Measurements from ENCODE around the gene LSM12. TPM values are rescaled to one million over a fixed set of nuclear protein-coding genes. Genes with fewer than 3 reads are reported as not detected.
"Not testable (repeated sequence)": the region's sequence is repeated elsewhere in the genome, so short reads cannot be mapped to it uniquely, and the experiment has no call there.

The LSM12 gene
- total RNA-seq, 2 experiments from 2014 or later = 68.3 to 76.8 TPM

DNA sequence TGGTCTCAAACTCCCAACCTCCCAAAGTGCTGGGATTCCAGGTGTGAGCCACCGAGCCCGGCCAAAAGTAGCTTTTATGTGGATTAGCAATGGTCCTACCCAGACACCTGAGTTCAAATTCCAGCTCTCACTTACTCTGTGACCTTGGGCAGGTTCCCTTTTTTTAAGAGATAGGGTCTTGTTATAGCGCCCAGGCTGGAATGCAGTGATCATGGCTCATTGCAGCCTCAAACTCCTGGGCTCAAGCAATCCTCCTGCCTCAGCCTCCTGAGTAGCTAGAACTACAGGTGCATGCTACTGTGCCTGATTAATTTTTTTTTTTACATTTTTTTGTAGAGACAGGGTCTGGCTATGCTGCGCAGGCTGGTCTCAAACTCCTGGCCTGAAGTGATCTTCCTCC, 40.3 kb upstream of the LSM12 start:
- no peak for ATAC-seq
- DNase-seq = no peak
- Mint-ChIP-seq H3K4me3 (no peak overlapping the region), H3K9me3 (ENCODE audit: low read depth) (no peaks in the 10 kb centered on the region), H3K27ac (no peak overlapping the region), H3K36me3 (no peaks in the 10 kb centered on the region), H3K27me3 (no peaks in the 10 kb centered on the region), H3K4me1 (peaks cover 15% of the 10 kb centered on the region)
- CTCF ChIA-PET = interaction anchor here (1.0 to 2.3 kb wide), 3 partner anchors 9 to 23 kb away, joined by 3 to 17 read pairs (median 3); partner anchors contain the start of gene HDAC5

DNA sequence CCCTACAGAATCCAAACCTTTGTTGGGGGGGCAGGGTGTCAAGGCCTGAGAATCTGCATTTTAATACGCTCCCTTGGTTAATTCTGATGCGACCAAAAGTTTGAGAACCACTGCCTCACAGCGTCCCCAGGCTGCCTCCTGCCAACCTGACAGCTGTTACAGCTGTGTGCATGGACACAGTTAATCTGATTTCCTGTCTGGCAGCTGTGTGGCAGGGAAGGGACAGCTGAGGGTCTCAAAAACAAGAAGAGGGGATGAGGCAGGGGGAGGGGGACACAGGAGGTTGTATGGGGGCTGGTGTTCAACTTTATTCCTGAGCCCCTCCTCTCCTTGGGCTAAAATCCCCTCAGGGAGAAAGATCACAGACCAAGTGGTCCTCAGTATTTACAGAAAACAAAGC, 39.5 kb upstream of the LSM12 start:
- Mint-ChIP-seq H3K27ac (no peak overlapping the region), H3K4me1 (peaks cover 6% of the 10 kb centered on the region), H3K4me3 (no peak overlapping the region), H3K9me3 (ENCODE audit: low read depth) (no peaks in the 10 kb centered on the region), H3K27me3 (no peaks in the 10 kb centered on the region), H3K36me3 (no peaks in the 10 kb centered on the region)
- DNase-seq = no peak
- CTCF ChIA-PET = interaction anchor here (2.3 kb wide), 1 partner anchor 10 kb away, joined by 17 read pairs; no protein-coding TSS in a partner anchor
- no peak for ATAC-seq

DNA sequence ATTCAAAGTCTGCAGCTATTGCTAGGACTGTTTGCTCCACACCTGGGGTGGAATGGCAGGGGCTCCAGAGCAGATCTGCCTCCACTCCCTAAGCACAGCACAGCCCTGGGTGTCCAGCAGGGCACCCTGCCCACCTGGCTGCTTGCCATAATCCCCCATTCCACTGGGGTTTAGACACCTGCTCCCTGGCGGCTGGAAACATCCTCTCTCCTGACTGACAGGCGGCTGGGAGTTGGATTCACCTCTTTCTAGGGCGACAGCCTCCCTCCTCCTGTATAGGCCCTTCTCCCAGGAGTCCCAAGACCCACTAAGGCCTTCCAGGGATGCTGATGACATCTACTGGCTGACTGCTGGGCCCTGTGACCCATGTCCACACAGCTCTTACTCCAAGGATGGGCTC, 39.0 kb upstream of the LSM12 start:
- no peaks in the 10 kb centered on the region for H3K36me3 Mint-ChIP-seq
- no peak overlapping the region for H3K4me3 Mint-ChIP-seq
- H3K27ac Mint-ChIP-seq = no peak overlapping the region
- peaks cover 3% of the 10 kb centered on the region for H3K4me1 Mint-ChIP-seq
- CTCF ChIA-PET = interaction anchor here (2.3 kb wide), 1 partner anchor 10 kb away, joined by 17 read pairs; no protein-coding TSS in a partner anchor
- H3K27me3 Mint-ChIP-seq = no peaks in the 10 kb centered on the region
- H3K9me3 Mint-ChIP-seq (ENCODE audit: low read depth) = no peaks in the 10 kb centered on the region
- ATAC-seq = no peak
- DNase-seq = no peak

DNA sequence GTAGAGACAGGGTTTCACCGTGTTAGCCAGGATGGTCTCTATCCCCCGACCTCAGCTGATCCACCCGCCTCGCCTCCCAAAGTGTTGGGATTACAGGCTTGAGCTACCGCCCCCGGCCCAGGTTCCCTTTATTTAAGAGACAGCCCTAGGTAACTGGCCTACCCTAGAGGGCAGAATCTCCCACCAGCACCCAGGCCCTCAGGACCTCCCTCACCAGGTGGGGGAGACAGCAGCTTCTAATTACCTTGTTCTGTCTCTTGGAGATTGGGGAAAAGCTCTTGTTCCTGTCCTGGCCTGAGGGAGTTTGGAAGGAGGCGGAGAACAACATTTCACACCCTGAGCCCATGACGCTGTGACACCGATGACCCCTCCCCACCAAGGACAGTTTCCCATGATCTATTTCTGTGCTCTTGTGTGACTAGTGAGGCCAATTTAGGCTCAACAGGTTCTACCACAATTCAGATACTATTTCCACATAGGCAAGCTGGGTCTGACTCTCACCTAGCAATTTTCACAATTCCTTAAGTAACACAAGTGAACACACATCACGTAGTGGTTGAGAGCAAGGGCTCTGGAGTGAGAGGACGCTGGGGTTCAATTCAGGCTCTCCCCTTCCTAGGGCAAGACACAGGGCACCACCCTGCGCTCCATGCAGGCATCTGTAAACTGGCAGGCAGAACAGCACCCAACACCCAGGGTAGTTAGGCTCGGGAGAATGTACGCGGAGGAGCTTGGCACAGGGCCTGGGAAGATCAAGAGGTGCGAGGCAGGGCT, 36.6 kb upstream of the LSM12 start:
- CTCF ChIA-PET = interaction anchor here (1.1 to 1.8 kb wide), 2 partner anchors 159 to 225 kb away, joined by 3 to 4 read pairs; no protein-coding TSS in a partner anchor
- peaks cover 2% of the 10 kb centered on the region for H3K4me1 Mint-ChIP-seq
- no peak for ATAC-seq
- no peak for DNase-seq
- no peak overlapping the region for H3K4me3 Mint-ChIP-seq
- no peak overlapping the region for H3K27ac Mint-ChIP-seq
- no peaks in the 10 kb centered on the region for H3K27me3 Mint-ChIP-seq
- H3K9me3 Mint-ChIP-seq (ENCODE audit: low read depth) = no peaks in the 10 kb centered on the region
- H3K36me3 Mint-ChIP-seq = no peaks in the 10 kb centered on the region

DNA sequence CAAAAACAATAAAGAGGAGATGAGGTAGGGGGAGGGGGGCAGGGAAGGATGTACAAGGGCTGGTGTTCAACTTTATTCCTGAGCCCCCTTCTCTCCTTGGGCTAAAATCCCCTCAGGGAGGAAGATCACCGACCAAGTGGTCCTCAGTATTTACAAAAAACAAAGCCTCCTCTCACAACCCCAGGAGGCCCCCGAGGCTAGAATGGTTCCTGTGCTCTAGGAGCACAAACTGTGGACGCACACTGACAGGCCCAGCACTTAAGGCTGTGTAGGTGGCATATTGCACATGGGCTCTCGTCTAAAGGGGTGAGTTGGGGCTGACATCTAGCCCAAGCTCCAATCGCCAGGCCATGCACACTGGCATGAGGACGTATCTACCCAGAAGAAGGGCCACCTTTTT, 35.4 kb upstream of the LSM12 start:
- H3K27ac Mint-ChIP-seq; ATAC-seq; DNase-seq; H3K4me3 Mint-ChIP-seq; H3K36me3 Mint-ChIP-seq; H3K9me3 Mint-ChIP-seq (ENCODE audit: low read depth); H3K27me3 Mint-ChIP-seq: not testable (repeated sequence)
- H3K4me1 Mint-ChIP-seq = peaks cover 11% of the 10 kb centered on the region
- CTCF ChIA-PET = interaction anchor here (1.8 to 2.7 kb wide), 2 partner anchors 14 to 158 kb away, joined by 4 to 9 read pairs; no protein-coding TSS in a partner anchor

DNA sequence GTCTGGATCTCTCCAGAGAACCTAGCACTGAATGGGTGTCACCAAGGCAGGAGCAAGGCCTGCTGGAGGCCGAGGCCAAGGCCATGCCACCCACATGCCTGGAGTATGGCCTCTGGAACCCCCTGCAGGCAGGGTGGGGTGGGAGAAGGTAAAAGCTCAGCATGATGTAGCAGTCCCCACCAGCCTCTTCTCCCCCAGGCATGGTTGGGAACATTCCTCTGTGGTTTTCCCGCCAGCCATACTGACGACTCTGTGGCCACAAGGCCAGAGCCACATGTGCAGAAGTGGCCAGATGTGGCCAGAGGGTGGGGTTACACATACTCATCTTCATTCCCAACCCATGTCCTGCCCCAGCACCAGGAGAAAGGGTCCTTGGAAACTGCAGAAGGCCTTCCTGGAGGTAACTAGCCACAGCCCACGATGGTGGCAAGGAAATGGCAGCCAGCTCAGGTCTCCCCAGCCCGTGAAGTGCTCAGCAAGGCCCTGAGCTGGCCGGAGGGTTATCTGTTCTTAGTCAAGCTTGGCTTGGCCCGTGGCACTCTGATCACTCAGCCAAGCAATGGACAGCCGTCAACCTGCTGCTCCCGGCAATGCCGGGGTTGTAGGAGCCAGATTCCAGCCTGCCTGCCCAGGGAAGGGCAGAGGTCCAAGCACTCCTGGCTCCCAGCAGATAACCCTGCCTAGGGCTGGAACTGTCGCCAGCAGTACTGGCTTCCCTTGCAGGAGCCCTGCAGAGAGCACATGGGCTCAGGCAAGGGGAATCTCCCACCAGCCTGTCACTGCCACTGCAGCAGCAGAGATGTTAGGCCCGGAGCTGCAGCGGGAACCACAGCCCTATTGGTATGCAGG, 30.9 kb upstream of the LSM12 start:
- CTCF ChIA-PET = no interaction called here
- Mint-ChIP-seq H3K27me3 (no peaks in the 10 kb centered on the region), H3K36me3 (no peaks in the 10 kb centered on the region), H3K4me1 (peaks cover 19% of the 10 kb centered on the region), H3K27ac (no peak overlapping the region), H3K9me3 (ENCODE audit: low read depth) (no peaks in the 10 kb centered on the region), H3K4me3 (no peak overlapping the region)
- ATAC-seq = no peak
- no peak for DNase-seq

DNA sequence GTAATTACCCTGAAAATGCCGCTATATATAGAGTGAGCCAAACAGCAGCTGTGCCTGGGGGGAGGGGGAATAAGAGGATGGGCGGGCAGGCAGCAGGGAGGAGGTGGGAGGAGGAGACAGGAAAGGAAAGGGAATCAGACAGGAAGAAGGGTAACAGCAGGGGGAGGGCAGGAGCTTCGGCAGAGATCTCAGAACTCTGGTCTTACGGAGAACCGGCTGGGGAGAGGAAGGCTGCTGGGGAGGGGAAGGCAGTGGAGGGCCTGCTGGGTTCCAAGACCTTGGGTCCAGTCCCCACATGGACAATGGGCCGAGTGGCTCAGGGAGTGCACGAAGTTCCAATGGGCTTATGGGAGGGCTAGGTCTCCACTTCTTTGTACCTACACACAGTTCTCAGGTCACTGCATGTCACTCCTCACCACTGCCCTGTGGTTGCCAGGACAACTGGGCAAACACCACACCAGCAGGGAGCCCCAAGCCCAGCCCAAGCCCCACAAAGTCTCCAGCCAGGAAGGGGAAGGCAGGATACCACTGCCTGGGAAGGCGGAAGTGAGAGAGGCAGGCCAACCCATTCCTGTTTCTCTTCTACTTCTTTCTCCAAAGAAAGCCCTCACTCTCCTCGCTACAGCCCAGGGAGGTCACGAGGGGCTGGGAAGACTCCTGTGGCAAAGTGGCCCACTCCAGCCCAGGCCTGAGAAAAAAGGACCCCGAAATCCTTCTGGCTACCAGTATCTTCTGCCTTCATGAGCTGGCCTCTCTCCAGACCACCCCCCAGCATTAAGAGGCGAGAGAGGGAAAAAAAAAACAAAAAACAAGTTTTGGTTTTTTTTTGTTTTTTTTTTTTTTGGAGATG, 29.4 kb upstream of the LSM12 start:
- Mint-ChIP-seq H3K4me1 (peaks cover 19% of the 10 kb centered on the region), H3K27me3 (no peaks in the 10 kb centered on the region), H3K27ac (no peak overlapping the region), H3K4me3 (no peak overlapping the region), H3K9me3 (ENCODE audit: low read depth) (no peaks in the 10 kb centered on the region), H3K36me3 (no peaks in the 10 kb centered on the region)
- no peak for DNase-seq
- CTCF ChIA-PET = interaction anchor here (1.5 kb wide), 1 partner anchor 28 kb away, joined by 5 read pairs; the partner anchor contains the start of gene HDAC5
- ATAC-seq = no peak

DNA sequence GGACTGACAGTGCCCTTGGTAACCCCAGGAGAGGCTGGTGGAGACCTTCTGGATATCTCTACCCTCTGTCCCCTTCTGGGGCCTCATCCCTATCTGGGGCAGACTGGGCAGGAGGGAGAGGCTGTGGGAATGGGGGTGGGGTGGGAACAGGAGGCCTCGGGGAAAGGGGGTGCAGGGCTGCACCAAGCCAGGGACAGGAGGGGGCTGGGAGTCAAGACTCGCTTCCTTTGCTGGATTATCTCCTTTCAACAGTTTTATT, 28.8 kb upstream of the LSM12 start:
- no peak for DNase-seq
- H3K4me3 Mint-ChIP-seq = no peak overlapping the region
- H3K4me1 Mint-ChIP-seq = peaks cover 19% of the 10 kb centered on the region
- no peak overlapping the region for H3K27ac Mint-ChIP-seq
- no peaks in the 10 kb centered on the region for H3K36me3 Mint-ChIP-seq
- no peaks in the 10 kb centered on the region for H3K9me3 Mint-ChIP-seq (ENCODE audit: low read depth)
- no peak for ATAC-seq
- CTCF ChIA-PET = interaction anchor here (1.5 kb wide), 1 partner anchor 28 kb away, joined by 5 read pairs; the partner anchor contains the start of gene HDAC5
- no peaks in the 10 kb centered on the region for H3K27me3 Mint-ChIP-seq

DNA sequence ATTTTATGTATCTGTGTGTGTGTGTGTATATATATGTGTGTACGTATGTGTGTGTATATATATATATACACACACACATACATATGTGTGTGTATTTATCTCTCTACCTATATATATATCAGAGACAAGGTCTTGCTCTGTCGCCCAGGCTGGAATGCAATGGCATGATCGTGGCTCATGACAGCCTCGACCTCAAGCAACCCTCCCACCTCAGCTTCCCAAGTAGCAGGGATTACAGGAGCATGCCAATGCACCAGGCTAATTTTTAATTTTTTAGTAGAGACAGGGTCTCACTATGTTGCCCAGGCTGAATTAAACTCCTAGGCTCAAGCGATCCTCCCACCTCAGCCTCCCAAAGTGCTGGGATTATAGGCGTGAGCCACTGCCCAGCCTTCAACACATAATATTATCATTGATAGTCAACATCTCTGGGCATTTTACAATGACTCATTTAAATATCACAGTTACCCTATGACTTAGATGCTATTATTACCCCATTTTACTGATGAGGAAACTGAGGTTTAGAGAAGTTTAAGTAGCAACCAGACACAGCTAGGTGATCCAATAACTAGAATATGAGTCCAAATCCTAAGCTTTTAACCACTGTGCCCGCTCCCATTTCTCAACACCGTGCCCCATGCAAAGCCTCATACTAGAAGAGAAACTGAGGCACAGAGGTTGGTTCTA, 28.4 kb upstream of the LSM12 start:
- no peak overlapping the region for H3K27ac Mint-ChIP-seq

DNA sequence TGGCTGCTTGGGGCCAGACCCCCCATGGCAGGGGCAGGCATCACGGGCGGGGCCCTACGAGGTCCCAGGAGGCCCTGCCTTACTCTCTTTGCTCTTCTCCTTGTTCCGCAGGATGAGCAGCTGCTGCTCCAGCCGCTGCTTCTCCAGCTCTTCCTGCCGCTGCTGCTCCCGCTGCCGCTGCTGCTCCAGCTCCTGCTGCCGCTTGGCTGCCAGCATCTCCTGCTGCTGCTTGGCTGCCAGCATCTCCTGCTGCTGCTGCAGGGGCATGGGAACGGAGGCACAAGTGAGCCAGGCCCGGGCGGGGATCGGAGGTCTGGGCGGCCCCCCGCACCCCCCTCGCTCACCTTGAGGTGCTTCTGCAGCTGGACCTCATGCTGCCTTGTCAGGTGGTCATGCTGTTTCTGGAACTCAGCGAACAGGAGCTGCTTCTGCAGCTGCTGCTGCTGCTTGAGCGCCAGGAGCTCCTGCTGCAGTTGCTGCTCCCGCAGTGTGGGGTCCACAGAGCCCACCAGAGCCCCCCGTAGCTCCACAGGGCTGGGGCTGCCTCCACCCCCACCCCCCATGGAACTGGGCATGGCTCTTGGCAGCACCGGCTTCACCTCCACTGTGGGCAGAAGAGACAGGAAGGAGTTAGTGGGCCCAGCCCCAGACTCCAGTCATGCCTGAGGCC, 26.9 kb upstream of the LSM12 start:
- Mint-ChIP-seq H3K4me1 (peaks cover 19% of the 10 kb centered on the region), H3K27me3 (no peaks in the 10 kb centered on the region), H3K9me3 (ENCODE audit: low read depth) (no peaks in the 10 kb centered on the region), H3K36me3 (no peaks in the 10 kb centered on the region), H3K4me3 (no peak overlapping the region), H3K27ac (no peak overlapping the region)
- no peak for DNase-seq
- CTCF ChIA-PET = no interaction called here
- no peak for ATAC-seq

More for the DNA sequence above, 28.4 kb upstream of the LSM12 start:
- CTCF ChIA-PET = no interaction called here
- no peaks in the 10 kb centered on the region for H3K9me3 Mint-ChIP-seq (ENCODE audit: low read depth)
- no peaks in the 10 kb centered on the region for H3K27me3 Mint-ChIP-seq
- H3K36me3 Mint-ChIP-seq = no peaks in the 10 kb centered on the region
- no peak for DNase-seq
- H3K4me1 Mint-ChIP-seq = peaks cover 19% of the 10 kb centered on the region
- no peak overlapping the region for H3K4me3 Mint-ChIP-seq
- ATAC-seq = no peak

DNA sequence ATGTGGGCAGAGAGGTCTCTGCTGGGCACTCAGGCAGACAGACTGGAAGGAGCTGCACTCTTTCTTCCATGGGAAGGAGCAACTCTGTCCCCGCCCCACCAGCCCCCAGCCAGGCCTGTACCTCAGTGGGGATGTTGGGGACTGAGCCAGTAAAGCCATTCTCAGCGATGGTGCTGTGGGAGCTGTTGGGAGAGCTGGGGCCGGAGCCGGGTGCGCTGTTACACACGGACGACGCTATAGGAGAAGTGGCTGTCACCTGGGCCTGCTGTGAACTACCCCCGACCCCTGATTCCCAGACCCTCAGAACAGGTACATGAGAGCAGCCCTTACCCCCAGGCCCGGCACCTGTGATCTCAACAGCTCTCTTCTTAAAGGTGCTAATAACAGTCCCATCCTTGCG, 25.6 kb upstream of the LSM12 start:
- Mint-ChIP-seq H3K27ac (no peak overlapping the region), H3K4me3 (no peak overlapping the region), H3K9me3 (ENCODE audit: low read depth) (no peaks in the 10 kb centered on the region), H3K27me3 (no peaks in the 10 kb centered on the region), H3K4me1 (peaks cover 14% of the 10 kb centered on the region), H3K36me3 (no peaks in the 10 kb centered on the region)
- no peak for DNase-seq
- CTCF ChIA-PET = no interaction called here
- ATAC-seq = no peak

DNA sequence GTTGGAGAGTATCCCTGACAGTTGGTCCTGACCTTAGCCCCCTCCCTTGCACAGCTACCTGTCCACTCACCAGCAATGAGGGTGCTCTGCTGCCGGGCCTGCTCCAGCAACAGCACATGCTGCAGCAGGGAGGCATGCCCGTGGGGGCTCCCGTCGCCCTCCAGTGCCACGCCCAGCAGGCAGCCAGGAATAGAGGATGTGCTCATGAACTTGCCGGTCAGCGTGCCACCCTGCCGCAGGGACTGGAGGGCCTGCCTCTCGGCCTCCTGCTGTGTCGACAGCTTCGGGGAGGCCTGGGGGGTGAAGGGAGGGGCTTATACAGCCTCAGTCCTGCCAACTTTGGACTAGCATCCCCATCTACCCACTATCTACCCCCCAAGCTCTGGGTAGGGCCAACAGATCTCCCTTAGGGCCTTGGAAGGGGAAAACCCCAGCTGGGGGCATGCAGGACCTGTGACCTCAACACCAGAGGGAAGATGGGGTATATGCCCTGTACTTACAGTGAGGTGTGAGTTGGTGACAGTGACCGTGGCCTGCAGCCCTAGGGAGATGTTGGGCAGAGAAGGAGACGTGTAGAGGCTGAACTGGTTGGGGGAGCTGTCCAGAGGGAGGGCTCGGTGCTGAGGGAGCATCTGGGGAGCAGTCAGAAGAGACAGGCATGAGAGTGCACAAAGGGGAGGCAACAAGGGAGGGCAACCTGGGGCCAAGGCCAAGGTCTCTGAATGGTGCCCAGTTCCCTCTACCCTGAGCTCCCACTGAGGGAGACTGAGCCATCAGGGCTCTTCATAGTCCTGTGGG, 24.9 kb upstream of the LSM12 start:
- CTCF ChIA-PET = no interaction called here
- DNase-seq = no peak
- H3K27ac Mint-ChIP-seq = no peak overlapping the region

More for the DNA sequence above, 24.9 kb upstream of the LSM12 start:
- Mint-ChIP-seq H3K27me3 (no peaks in the 10 kb centered on the region), H3K9me3 (ENCODE audit: low read depth) (no peaks in the 10 kb centered on the region), H3K4me1 (peaks cover 14% of the 10 kb centered on the region), H3K36me3 (no peaks in the 10 kb centered on the region), H3K4me3 (no peak overlapping the region)
- no peak for ATAC-seq

All from activated CD8-positive, alpha-beta memory T cell treated with anti-CD3 and anti-CD28 coated beads, Interleukin-2, amount 10 ng/mL, durations not matched to agents 7 days and 5 days (primary cell).